Subcutaneous adipose tissue (tissue), 4 donors: Measurements from ENCODE around the gene CLN5. TPM values are rescaled to one million over a fixed set of nuclear protein-coding genes. Genes with fewer than 3 reads are reported as not detected.

ENCODE experiments used
- total RNA-seq, 4 donors: library from RNA; depleted of rRNA; stranded (reverse); fragments of >200 nt; gene quantifications; one replicate each; pipeline ENCODE4 v1.1.0, GENCODE V29; 2016
- TF ChIP-seq, protein P1 (sequence below): fragments of 450-650 bp; IDR thresholded peaks from one replicate; pipeline ENCODE4 v1.5.1; 2016; ENCODE audit warnings: low read depth, mild to moderate bottlenecking, control low read depth, antibody characterized with exemption, moderate library complexity

Gene CLN5
- total RNA-seq, 4 donors from 2014 or later: 28.8 to 42.1 (median 34.5) TPM

DNA sequence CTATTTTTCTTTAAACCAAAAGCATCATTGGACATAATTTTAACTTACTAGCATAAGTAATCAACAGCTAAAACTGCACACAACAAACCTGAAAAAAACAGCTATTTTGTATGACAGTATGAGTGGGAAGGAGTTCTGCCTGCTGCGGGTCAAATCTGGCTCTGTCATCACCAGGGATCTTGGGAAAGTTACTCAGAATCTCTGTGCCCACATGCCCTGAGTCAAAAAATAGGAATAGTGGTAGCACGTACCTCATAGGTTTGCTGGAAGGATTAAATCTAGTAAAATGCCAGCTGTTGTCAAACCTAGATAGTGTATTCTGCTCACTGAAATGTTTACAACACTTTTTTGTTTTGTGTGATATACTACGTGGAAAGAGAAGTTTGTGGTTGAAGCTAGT lies 1.1 kb downstream of the CLN5 start:
- TF ChIP-seq, protein P1, sequence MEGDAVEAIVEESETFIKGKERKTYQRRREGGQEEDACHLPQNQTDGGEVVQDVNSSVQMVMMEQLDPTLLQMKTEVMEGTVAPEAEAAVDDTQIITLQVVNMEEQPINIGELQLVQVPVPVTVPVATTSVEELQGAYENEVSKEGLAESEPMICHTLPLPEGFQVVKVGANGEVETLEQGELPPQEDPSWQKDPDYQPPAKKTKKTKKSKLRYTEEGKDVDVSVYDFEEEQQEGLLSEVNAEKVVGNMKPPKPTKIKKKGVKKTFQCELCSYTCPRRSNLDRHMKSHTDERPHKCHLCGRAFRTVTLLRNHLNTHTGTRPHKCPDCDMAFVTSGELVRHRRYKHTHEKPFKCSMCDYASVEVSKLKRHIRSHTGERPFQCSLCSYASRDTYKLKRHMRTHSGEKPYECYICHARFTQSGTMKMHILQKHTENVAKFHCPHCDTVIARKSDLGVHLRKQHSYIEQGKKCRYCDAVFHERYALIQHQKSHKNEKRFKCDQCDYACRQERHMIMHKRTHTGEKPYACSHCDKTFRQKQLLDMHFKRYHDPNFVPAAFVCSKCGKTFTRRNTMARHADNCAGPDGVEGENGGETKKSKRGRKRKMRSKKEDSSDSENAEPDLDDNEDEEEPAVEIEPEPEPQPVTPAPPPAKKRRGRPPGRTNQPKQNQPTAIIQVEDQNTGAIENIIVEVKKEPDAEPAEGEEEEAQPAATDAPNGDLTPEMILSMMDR: no peak

DNA sequence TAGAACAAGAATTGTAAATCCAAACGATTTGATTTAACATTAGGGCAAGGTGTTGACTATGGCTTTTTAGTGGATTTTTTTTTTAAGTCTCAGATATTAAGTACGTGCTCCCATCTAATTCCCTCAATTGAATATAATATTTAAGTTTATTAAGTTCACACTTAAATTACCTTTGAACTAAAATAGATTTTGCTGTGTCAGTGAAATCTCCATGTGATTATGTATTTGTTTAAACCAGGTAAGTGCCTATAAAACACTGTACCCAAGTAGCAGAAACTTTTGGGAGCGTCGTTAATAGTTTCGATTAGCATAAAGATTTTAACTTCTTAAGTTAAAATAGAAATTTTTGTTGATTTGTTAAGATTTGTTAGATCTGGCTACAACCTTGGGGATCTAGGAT lies 1.6 kb downstream of the CLN5 start:
- TF ChIP-seq, protein P1: no peak

DNA sequence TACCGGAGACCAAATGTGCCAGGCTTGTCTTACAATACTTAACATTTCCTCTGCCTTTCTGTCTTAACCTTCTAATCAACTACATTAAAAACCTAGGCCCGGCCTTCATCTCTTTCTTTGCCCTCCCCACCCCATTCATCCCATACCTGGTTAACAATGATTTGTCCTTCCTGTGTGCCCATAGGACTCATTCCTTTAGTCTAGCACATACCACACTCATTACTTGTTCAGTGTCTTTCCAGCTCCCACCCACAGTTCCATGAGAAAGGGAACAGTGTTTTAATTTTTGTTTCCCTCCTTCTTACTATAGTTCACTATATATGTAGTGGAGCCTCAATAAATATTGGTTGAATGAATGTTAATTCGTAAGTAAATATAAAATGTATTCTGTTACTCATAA lies 2.4 kb downstream of the CLN5 start:
- TF ChIP-seq, protein P1: no peak

DNA sequence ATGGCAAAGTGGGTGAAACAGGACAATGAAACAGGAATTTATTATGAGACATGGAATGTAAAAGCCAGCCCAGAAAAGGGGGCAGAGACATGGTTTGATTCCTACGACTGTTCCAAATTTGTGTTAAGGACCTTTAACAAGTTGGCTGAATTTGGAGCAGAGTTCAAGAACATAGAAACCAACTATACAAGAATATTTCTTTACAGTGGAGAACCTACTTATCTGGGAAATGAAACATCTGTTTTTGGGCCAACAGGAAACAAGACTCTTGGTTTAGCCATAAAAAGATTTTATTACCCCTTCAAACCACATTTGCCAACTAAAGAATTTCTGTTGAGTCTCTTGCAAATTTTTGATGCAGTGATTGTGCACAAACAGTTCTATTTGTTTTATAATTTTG lies 8.6 kb downstream of the CLN5 start:
- TF ChIP-seq, protein P1: no peak

DNA sequence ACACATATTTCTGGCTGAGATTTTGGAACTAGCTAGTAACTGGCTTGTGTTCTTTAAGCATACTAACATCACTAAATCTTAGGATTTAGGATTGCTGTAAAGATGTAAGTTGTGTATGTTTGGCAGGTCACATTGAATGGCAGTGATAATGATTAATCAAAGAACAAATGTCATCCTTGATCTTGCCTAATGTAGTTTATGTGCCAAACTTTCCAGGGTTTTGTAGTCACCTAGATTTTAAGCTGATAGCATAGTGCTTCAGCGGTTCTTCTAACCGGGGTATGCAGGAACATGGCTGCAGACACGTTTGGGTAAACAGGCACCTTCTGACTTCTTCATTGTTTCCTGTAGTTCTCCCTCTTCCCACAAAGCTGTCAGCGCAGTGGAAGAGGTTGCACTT lies 9.7 kb downstream of the CLN5 start:
- TF ChIP-seq, protein P1: no peak

DNA sequence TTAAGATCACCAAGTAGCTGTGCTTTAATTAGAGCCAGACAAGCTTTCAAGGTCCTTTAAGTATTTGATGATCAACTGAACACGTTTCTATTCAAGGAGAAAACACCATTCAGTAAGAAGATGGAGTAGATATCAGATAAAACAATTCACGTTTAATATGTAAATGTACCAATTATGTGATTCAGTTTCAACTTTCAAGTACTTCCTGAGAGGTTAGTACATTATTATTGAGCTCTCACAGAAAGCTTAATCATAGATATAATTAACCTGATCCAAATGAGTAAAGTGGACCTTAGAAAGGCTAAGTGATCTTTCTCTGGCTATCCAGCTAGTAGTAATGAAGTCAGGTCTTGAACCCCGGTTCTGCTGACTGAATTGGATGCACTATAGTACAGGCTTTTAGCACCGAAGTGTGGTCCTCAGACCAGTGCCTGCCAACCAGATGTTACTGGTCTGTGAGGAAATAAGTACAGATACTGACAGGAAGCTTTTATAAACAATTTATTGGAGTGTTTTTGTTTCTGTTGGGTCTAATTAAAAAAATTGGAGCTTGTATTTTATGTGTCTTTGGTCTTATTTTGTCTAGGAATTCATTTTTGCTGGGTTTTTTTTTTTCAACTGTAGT lies 10.2 kb downstream of the CLN5 start:
- TF ChIP-seq, protein P1: no peak

DNA sequence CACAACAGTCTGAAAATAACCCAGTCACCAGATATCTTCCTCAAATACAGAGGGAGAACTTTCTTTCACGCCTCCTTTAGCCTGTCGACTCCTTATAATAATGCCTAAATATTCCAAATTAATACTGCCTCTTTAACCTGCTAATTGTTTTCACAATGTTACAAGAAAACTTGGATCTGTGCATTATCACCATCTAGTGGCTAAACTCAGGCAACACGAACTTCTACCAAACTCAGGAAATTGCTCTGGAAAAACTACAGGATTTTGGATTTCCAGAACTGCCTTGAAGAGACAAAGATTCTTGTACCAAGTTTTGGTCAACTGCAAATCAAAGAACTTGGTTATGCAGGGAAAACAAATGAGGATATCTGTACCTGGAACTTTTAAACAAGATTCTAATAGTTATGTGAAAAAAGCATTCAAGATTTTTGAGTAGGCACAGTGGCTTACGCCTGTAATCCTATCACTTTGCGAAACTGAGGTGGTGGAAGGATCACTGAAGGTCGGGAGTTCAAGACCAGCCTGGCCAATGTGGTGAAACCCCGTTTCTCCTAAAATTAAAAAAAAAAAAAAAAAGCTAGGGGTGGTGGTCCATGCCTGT lies 10.8 kb downstream of the CLN5 start:
- TF ChIP-seq, protein P1: no peak
